ENCODE measurements around the gene SIX2. TPM values are rescaled to one million over a fixed set of nuclear protein-coding genes. Genes with fewer than 3 reads are reported as not detected.

The SIX2 gene
- total and polyA plus RNA-seq, 4 donors, result not detected

GRCh38 chr2:44997963-44998362, 11.3 kb downstream of the SIX2 start (continued):
- no peak for TF ChIP-seq MAX (IDR thresholded peaks at IDR 0.05)
- TF ChIP-seq, protein P1, sequence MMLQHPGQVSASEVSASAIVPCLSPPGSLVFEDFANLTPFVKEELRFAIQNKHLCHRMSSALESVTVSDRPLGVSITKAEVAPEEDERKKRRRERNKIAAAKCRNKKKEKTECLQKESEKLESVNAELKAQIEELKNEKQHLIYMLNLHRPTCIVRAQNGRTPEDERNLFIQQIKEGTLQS (IDR thresholded peaks at IDR 0.05), result no peak

DNA sequence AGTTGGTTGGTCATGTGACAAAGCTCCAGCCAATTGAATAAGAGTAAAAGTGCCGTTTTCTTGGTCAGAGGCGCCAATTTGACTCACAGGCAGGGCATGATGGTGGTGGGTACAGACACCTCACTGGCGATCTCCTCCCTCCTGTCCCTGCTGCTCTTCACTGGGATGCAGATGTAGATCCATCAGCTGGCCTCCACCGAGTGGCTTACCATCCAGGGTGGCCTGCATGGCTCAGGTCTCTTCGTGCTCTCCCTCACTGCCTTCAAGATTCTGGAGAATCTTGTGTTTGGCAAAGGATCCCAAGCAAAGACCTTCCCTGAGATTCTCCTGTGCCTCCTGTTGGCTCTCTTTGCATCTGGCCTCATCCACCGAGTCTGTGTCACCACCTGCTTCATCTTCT, 12.9 kb downstream of the SIX2 start:
- no peak overlapping the region for H3K27ac ChIP-seq (ENCODE audit: low read depth in 1 of 2, low read length in 2 of 2)
- H3K9me3 ChIP-seq (ENCODE audit: control insufficient read depth in 4 of 4, low read length in 3 of 4), result peaks cover 0 to 4% (median 0%) of the 10 kb centered on the region in 4 donors
- TF ChIP-seq, protein P2, sequence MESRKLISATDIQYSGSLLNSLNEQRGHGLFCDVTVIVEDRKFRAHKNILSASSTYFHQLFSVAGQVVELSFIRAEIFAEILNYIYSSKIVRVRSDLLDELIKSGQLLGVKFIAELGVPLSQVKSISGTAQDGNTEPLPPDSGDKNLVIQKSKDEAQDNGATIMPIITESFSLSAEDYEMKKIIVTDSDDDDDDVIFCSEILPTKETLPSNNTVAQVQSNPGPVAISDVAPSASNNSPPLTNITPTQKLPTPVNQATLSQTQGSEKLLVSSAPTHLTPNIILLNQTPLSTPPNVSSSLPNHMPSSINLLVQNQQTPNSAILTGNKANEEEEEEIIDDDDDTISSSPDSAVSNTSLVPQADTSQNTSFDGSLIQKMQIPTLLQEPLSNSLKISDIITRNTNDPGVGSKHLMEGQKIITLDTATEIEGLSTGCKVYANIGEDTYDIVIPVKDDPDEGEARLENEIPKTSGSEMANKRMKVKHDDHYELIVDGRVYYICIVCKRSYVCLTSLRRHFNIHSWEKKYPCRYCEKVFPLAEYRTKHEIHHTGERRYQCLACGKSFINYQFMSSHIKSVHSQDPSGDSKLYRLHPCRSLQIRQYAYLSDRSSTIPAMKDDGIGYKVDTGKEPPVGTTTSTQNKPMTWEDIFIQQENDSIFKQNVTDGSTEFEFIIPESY (IDR thresholded peaks at IDR 0.05), result no peak
- TF ChIP-seq FOXA2 (IDR thresholded peaks at IDR 0.05) (no peak), RXRA (IDR thresholded peaks at IDR 0.05) (no peak), FOXA1 (IDR thresholded peaks at IDR 0.05) (no peak), TAF1 (conservative IDR thresholded peaks at IDR 0.05) (no peak), EGR1 (IDR thresholded peaks at IDR 0.05; ENCODE audit: low read depth in 2 of 2) (no peak), GABPA (IDR thresholded peaks at IDR 0.05 in 1 of 2, conservative IDR thresholded peaks at IDR 0.05 in 1 of 2) (no peak), YY1 (IDR thresholded peaks at IDR 0.05) (no peak), CTCF (IDR thresholded peaks at IDR 0.05; ENCODE audit: low read depth, low read length, missing input control) (no peak), RAD21 (IDR thresholded peaks at IDR 0.05) (no peak), HNF4G (IDR thresholded peaks at IDR 0.05) (no peak), NR2F2 (IDR thresholded peaks at IDR 0.05) (no peak), JUND (IDR thresholded peaks at IDR 0.05) (no peak), MAX (IDR thresholded peaks at IDR 0.05) (no peak), HNF4A (conservative IDR thresholded peaks at IDR 0.05) (no peak), SP1 (IDR thresholded peaks at IDR 0.05) (no peak)
- TF ChIP-seq, protein P1 (IDR thresholded peaks at IDR 0.05), result no peak
- TF ChIP-seq, protein P3, sequence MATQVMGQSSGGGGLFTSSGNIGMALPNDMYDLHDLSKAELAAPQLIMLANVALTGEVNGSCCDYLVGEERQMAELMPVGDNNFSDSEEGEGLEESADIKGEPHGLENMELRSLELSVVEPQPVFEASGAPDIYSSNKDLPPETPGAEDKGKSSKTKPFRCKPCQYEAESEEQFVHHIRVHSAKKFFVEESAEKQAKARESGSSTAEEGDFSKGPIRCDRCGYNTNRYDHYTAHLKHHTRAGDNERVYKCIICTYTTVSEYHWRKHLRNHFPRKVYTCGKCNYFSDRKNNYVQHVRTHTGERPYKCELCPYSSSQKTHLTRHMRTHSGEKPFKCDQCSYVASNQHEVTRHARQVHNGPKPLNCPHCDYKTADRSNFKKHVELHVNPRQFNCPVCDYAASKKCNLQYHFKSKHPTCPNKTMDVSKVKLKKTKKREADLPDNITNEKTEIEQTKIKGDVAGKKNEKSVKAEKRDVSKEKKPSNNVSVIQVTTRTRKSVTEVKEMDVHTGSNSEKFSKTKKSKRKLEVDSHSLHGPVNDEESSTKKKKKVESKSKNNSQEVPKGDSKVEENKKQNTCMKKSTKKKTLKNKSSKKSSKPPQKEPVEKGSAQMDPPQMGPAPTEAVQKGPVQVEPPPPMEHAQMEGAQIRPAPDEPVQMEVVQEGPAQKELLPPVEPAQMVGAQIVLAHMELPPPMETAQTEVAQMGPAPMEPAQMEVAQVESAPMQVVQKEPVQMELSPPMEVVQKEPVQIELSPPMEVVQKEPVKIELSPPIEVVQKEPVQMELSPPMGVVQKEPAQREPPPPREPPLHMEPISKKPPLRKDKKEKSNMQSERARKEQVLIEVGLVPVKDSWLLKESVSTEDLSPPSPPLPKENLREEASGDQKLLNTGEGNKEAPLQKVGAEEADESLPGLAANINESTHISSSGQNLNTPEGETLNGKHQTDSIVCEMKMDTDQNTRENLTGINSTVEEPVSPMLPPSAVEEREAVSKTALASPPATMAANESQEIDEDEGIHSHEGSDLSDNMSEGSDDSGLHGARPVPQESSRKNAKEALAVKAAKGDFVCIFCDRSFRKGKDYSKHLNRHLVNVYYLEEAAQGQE (IDR thresholded peaks at IDR 0.05), result no peak
- peaks cover 0 to 31% (median 7%) of the 10 kb centered on the region in 4 donors for H3K27me3 ChIP-seq (ENCODE audit: control insufficient read depth in 4 of 4, insufficient read depth in 4 of 4, low read length in 3 of 4)
- DNase-seq (ENCODE audit: low spot score), result no peak
- 76% methylated on average over 6 of the region's 6 CpGs for WGBS
- no peak overlapping the region for H3K9ac ChIP-seq (ENCODE audit: low read depth in 1 of 2, low read length in 2 of 2)
- no peak overlapping the region for H3K4me3 ChIP-seq (ENCODE audit: low read depth in 1 of 3, low read length in 3 of 3)
- peaks cover 4 to 13% (median 9%) of the 10 kb centered on the region in 4 donors for H3K4me1 ChIP-seq (ENCODE audit: control insufficient read depth in 4 of 4, insufficient read depth in 4 of 4, low read length in 3 of 4)
- no peaks in the 10 kb centered on the region for H3K36me3 ChIP-seq (ENCODE audit: control insufficient read depth in 4 of 4, insufficient read depth in 3 of 4, low read depth in 1 of 4, low read length in 3 of 4)
